Esophagus mucosa (tissue), 1 donor: ENCODE data around the gene THAP12. TPM values are rescaled to one million over a fixed set of nuclear protein-coding genes. Genes with fewer than 3 reads are reported as not detected.
"Not testable (repeated sequence)": the region's sequence is repeated elsewhere in the genome, so short reads cannot be mapped to it uniquely, and the experiment has no call there.

Source experiments
- ATAC-seq: fragments of 200-7000 bp; cut with Tn5 transposase; one replicate; pipeline ENCODE4 v1.9.1; 2020
- total RNA-seq: library from RNA; stranded (reverse); gene quantifications from one replicate; pipeline ENCODE4 v1.2.4, GENCODE V29; 2023
- donor health status: DM: yes; HTN: yes; CAD: no.

THAP12 gene
- total RNA-seq, 1 donor from 2014 or later = 9.8 TPM

DNA sequence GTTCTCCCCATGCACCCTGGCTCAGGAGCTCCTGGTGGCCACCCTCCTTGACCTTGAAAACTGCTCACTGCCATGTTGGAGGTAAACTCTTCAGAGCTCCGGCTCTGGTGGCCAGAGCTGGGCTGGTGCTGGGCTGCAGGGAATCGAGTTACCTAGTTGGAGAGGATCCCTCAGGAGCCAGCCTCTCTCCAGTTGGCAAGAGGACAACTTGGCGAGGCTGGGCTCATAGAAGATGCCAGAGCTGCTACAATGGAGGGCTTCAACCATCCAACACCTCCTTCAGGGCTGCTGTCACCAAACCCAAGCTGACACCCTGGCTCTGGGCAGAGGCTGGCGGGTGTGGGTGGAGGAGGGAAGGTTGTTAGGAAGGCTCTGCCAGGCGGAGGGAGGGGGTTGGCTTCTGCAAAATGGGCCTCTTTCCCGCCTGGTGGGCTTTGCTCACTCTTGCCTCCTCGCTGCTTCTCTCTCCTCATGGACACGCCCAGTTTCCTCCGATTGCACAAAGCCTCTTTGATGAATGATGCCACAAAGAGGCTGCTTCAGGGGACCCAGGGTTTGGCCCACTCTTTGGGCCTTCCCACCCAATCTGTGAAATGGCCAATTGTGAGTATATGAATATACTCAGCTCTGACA lies 53.1 kb downstream of the THAP12 start:
- no peak for ATAC-seq

DNA sequence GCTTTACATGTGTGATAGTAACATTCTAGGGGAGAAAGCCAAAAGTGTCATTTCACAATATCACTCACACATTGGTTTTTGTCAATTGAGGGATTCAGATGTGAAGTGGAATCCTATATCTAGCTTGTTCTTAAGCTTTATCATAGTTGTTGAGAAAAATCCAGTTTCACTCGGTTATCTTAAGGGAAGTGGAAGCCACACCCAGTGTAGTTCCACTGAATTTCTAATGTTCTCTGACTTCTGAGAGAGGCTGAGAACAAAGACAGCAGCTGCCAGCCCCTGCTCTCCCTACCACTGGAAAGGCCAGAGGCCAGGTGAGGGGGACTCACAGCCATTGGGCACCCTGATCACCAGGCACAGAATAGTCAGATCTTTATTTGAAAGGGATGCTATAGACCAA lies 53.7 kb downstream of the THAP12 start:
- no peak for ATAC-seq

- ATAC-seq = no peak
These were observed 55.7 kb downstream of the THAP12 start for GRCh38 chr11:76325185-76325584.

GRCh38 chr11:76323804-76324203 lies 57.1 kb downstream of the THAP12 start:
- ATAC-seq = no peak

DNA sequence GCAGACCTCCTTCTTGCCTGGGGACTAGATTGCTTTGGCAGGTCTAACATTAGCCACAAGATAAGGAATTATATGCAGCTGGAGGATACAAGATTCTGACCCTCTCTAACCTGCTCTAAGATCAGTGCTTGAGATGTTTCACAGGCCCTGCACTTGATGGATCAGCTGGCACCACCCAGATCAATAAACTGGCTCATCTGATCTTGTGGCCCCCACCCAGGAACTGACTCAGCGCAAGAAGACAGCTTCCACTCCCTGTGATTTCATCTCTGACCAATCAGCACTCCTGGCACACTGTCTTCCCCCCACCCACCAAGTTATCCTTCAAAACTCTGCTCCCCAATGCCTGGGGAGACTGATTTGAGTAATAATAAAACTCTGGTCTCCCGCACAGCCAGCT lies 57.6 kb downstream of the THAP12 start:
- ATAC-seq = not testable (repeated sequence)

GRCh38 chr11:76322942-76323341 lies 58.0 kb downstream of the THAP12 start:
- ATAC-seq = no peak

DNA sequence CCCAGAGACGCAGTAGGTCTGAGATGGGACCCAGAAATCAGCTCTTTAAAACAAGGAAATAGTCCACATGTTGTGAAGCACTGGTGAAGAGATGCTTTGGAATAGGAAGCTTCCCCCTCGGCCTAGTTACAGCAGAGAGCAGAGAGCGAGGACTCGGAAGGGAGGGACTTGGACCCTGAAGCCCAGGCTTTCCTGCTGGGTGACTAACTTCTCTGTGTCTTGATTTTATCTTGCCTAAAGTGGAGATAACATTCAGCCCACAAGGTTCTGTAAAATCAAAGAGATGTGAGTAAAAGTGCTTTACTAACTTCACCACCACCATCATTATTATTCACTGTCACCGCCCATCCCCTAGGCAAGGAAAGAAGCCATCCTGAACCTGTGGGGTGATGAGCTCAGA lies 58.4 kb downstream of the THAP12 start:
- ATAC-seq = no peak

- ATAC-seq = no peak
These were observed 59.0 kb downstream of the THAP12 start for GRCh38 chr11:76321820-76322524.

DNA sequence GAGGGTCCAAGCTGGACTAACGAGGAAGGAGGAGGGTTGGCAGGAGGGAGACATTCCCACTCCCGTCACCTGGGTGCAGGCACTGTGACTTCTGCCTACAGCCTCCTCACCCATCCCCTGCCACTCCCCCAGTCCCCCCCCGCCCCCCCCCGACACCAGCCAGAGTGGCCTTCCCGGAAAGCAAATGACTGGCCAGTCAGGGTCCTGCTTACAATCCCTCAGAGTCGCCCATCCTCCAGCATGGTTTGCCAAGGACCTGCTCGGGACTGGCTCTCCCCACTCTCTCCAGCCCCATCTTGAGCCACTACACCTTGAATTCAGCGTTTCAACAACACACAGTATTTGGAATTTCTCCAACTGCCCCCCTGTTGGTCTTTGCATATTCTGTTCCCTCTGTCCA lies 59.6 kb downstream of the THAP12 start:
- no peak for ATAC-seq

DNA sequence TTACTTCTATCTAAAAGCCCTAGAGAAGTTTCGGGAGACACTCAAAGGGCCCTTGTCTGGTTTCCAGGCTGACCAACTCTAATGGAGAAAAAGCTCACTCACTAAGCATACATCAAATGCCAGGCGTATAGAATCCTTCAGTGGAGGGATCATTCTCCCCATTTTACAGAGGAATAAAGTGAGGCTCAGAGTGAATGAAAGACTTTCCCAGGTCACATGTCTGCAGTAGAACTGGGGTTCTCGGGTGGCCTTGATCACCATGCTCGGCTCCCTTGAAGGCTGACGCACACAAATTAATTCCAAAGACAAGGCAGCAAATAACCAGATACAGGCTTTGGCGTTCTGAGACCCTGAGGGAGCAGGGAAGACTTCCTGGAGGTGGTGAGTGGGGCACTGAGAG lies 60.0 kb downstream of the THAP12 start:
- no peak for ATAC-seq

DNA sequence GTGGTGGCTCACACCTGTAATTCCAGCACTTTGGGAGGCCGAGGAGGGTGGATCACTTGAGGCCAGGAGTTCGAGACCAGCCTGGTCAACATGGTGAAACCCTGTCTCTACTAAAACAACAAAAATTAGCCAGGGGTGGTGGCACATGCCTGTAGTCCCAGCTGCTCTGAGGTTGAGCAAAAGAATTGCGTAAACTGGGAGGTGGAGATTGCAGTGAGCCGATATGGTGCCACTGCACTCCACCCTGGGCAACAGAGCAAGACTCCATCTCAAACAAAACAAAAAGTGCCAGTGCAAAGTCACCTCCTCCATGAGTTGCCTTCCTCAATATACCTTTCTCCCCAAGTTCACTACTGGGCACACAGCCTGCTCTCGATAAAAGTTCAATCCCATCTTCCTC lies 61.1 kb downstream of the THAP12 start:
- ATAC-seq = not testable (repeated sequence)

GRCh38 chr11:76318744-76319384 lies 62.1 kb downstream of the THAP12 start:
- peak; percentile 89 for ATAC-seq

- ATAC-seq = no peak
These were observed 63.6 kb downstream of the THAP12 start for GRCh38 chr11:76317296-76317695.

DNA sequence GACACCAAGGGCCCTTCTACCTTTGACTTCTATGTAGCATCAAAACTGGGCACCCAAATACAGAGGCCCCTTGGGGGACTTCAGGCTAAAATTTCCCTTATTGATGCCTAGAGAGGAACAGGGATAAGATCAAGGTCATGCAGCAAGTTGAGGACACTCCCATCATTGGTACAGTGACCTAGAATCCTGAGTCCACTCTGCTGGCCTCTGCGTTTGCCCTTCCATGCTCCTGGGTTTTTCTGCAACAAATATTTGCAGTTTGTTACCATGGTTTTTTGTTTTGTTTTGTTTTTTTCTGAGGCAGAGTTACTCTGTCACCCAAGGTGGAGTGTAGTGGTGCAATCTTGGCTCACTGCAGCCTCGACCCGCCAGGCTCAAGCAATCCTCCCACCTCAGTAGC lies 64.2 kb downstream of the THAP12 start:
- ATAC-seq = no peak

DNA sequence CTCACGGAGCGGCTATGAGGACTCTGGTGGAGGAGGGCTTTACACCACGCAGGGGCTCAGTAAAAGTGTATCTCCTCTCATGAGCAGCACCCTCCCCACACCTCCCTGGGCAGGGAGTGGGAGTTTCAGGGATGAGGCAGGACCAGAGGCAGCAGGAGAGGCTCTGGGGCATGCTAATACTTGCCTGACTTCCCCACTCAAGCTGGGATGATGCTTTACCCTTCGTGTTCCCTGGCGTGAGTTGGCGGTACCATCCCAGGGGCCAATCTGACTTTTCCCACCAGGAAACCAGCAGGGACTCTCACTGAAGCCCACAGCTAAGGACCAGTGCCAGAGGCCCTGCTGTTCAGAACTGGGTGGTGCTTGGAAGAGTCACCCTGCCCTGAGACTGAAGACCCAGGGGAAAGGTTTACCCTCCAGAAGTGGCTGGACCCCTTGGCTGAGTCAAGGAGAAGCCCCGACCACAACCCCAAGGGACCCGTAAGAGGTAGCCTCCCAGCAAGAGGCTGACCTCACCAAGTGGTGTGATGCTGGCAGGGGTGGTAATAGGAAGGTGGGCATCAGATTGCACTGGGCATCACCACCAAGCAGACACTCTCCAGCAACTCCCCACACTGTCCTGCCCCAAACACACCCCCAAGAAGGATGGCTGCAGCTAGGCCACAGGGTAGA lies 65.6 kb downstream of the THAP12 start:
- no peak for ATAC-seq

DNA sequence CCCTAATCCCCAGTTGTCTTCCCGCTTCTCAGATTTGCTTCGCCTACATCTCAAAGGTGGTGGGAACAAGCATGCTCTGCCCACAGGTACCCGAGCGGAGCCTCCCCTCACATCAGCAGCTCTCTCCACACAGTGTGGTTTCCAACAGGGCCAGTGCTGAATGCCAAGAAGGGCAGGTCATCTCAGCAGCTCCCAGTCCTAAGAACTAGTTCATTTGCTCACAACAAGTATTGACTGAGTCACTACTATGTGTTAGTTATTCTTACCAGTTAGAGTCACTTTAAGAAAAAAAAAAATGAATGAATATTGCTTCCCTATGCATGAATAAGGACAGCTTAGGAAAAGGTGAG lies 66.2 kb downstream of the THAP12 start:
- ATAC-seq = no peak

GRCh38 chr11:76313913-76314740 lies 66.8 kb downstream of the THAP12 start:
- ATAC-seq = no peak

DNA sequence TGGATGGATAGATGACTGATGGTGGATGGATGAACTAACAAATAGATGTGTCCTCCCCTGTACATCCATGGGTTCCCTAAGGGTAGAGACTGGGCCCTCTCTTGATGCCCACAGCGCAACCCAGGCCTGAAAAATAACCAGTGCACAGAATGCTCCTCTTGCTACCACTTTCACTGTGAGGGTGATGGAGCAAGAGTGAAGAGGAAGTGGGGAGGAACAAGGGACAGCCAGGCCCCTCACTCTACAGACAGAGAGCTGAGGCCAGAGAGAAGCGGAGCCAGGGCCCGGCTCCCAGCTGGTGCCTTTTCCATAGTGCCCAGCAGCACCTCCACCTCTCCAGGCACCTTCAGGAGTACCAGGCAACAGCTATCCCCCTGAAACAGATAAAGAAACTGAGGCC lies 67.7 kb downstream of the THAP12 start:
- ATAC-seq = no peak

GRCh38 chr11:76310832-76311595 lies 69.9 kb downstream of the THAP12 start:
- ATAC-seq = no peak

- ATAC-seq = no peak
These were observed 72.8 kb downstream of the THAP12 start for GRCh38 chr11:76307978-76308747.

DNA sequence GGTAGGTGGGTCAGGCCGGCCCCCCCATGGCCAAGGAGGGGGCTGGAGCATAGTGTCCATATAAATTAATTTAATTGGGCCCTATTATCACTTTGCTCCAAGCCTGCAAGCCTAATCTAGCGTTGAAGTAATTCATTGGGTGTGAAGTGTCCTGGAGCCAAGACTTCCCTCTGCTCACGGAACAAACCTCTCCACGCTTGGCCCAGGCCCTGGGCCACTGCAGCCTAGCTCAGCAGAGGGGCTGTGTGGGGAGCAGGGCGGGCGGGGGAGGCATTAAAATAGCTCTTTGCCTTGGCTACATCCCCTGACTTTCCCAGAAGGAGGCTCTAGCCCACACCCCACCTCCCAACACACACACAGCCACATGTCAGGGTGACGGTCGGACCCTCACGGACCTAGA lies 73.5 kb downstream of the THAP12 start:
- no peak for ATAC-seq
